ENCODE measurements around the gene BAZ2B. TPM values are rescaled to one million over a fixed set of nuclear protein-coding genes. Genes with fewer than 3 reads are reported as not detected.

The BAZ2B gene
- total RNA-seq, 2 experiments from 2014 or later: 3.7 to 11.8 TPM

- no TSS peak for BruUV-seq (replicated peaks)
- Histone ChIP-seq H3K9me3 (ENCODE audit: low read length) (no peaks in the 10 kb centered on the region), H3K79me2 (ENCODE audit: insufficient read depth, low read depth, low read length) (no peaks in the 10 kb centered on the region), H3K4me3 (ENCODE audit: low read depth, low read length, poor library complexity, severe bottlenecking) (no peak overlapping the region), H2AFZ (ENCODE audit: low read length) (no peak overlapping the region), H4K20me1 (ENCODE audit: insufficient read depth, low read length) (no peaks in the 10 kb centered on the region), H3K4me1 (ENCODE audit: insufficient read depth, low read length, poor library complexity, severe bottlenecking) (no peaks in the 10 kb centered on the region), H3K4me2 (ENCODE audit: low read length) (no peak overlapping the region), H3K27ac (ENCODE audit: low read depth, low read length, poor library complexity, severe bottlenecking) (no peak overlapping the region), H3K36me3 (ENCODE audit: insufficient read depth, low read length) (no peaks in the 10 kb centered on the region), H3K9me2 (ENCODE audit: insufficient read depth, low read length) (no peaks in the 10 kb centered on the region)
- intact Hi-C loops (cut with micrococcal nuclease; ENCODE audit: unreplicated experiment): no loop called here
- TF ChIP-seq CTCF (conservative IDR thresholded peaks at IDR 0.05; ENCODE audit: low read length) (no peak), EZH2phosphoT487 (IDR thresholded peaks at IDR 0.05; ENCODE audit: borderline replicate concordance, low read depth, low read length) (no peak)
- CTCF ChIA-PET (ENCODE audit: unreplicated experiment): no interaction called here
- DNase-seq (ENCODE audit: low spot score): no peak
- POLR2A ChIA-PET: no interaction called here
These were observed 42.8 kb upstream of the BAZ2B start for GRCh38 chr2:159658881-159659873.

- H3K27ac ChIP-seq (ENCODE audit: low read depth, low read length, poor library complexity, severe bottlenecking): no peak overlapping the region
- H3K36me3 ChIP-seq (ENCODE audit: insufficient read depth, low read length): no peaks in the 10 kb centered on the region
- no peaks in the 10 kb centered on the region for H4K20me1 ChIP-seq (ENCODE audit: insufficient read depth, low read length)
- DNase-seq (ENCODE audit: low spot score): no peak
- no peak overlapping the region for H2AFZ ChIP-seq (ENCODE audit: low read length)
- no TSS peak for BruUV-seq (replicated peaks)
- CTCF ChIA-PET (ENCODE audit: unreplicated experiment): no interaction called here
- intact Hi-C loops (cut with micrococcal nuclease; ENCODE audit: unreplicated experiment): loop anchor here (5.0 kb wide), 1 partner anchor 133 kb away; no protein-coding TSS in a partner anchor
- no peaks in the 10 kb centered on the region for H3K9me3 ChIP-seq (ENCODE audit: low read length)
- no peak overlapping the region for H3K4me3 ChIP-seq (ENCODE audit: low read depth, low read length, poor library complexity, severe bottlenecking)
- H3K9me2 ChIP-seq (ENCODE audit: insufficient read depth, low read length): no peaks in the 10 kb centered on the region
- no peaks in the 10 kb centered on the region for H3K79me2 ChIP-seq (ENCODE audit: insufficient read depth, low read depth, low read length)
- POLR2A ChIA-PET: interaction anchor here (0.9 kb wide), 1 partner anchor 13 kb away, joined by 4 read pairs; no protein-coding TSS in a partner anchor
- H3K4me1 ChIP-seq (ENCODE audit: insufficient read depth, low read length, poor library complexity, severe bottlenecking): no peaks in the 10 kb centered on the region
- TF ChIP-seq EZH2phosphoT487 (IDR thresholded peaks at IDR 0.05; ENCODE audit: borderline replicate concordance, low read depth, low read length) (no peak), CTCF (conservative IDR thresholded peaks at IDR 0.05; ENCODE audit: low read length) (no peak)
- H3K4me2 ChIP-seq (ENCODE audit: low read length): no peak overlapping the region
These were observed 37.6 kb upstream of the BAZ2B start for GRCh38 chr2:159653962-159654361.

GRCh38 chr2:159651884-159652283 lies 35.5 kb upstream of the BAZ2B start:
- POLR2A ChIA-PET: interaction anchor here (0.6 to 0.7 kb wide), 3 partner anchors 11 to 1390 kb away, joined by 3 to 4 read pairs (median 3); no protein-coding TSS in a partner anchor
- intact Hi-C loops (cut with micrococcal nuclease; ENCODE audit: unreplicated experiment): loop anchor here (5.0 kb wide), 1 partner anchor 135 kb away; no protein-coding TSS in a partner anchor
- Histone ChIP-seq H3K9me2 (ENCODE audit: insufficient read depth, low read length) (no peaks in the 10 kb centered on the region), H3K36me3 (ENCODE audit: insufficient read depth, low read length) (no peaks in the 10 kb centered on the region), H2AFZ (ENCODE audit: low read length) (no peak overlapping the region), H3K9me3 (ENCODE audit: low read length) (no peaks in the 10 kb centered on the region), H3K27ac (ENCODE audit: low read depth, low read length, poor library complexity, severe bottlenecking) (no peak overlapping the region), H4K20me1 (ENCODE audit: insufficient read depth, low read length) (no peaks in the 10 kb centered on the region), H3K4me1 (ENCODE audit: insufficient read depth, low read length, poor library complexity, severe bottlenecking) (no peaks in the 10 kb centered on the region), H3K79me2 (ENCODE audit: insufficient read depth, low read depth, low read length) (no peaks in the 10 kb centered on the region), H3K4me2 (ENCODE audit: low read length) (no peak overlapping the region), H3K4me3 (ENCODE audit: low read depth, low read length, poor library complexity, severe bottlenecking) (no peak overlapping the region)
- CTCF ChIA-PET (ENCODE audit: unreplicated experiment): no interaction called here
- no peak for DNase-seq (ENCODE audit: low spot score)
- TF ChIP-seq EZH2phosphoT487 (IDR thresholded peaks at IDR 0.05; ENCODE audit: borderline replicate concordance, low read depth, low read length) (no peak), CTCF (conservative IDR thresholded peaks at IDR 0.05; ENCODE audit: low read length) (no peak)
- BruUV-seq (replicated peaks): no TSS peak
